GM23338 (cell line): ENCODE measurements around the gene KIF4B.

Experiments
- CTCF ChIP-seq, 2 experiments: fragments of 200-600 bp in 1 of 2; sonication (generic) in 1 of 2; conservative IDR thresholded peaks; 2 replicates each; pipeline versions ENCODE4 v1.5.1 to v1.6.1; 2016 to 2017; ENCODE audit warnings: antibody characterized with exemption in 2 of 2, low read depth in 2 of 2, mild to moderate bottlenecking in 2 of 2, moderate library complexity in 1 of 2
- EZH2 ChIP-seq: fragments of 200-600 bp; sonication (generic); IDR thresholded peaks from one replicate; pipeline ENCODE4 v1.8.0; 2017; ENCODE audit warnings: antibody characterized with exemption, mild to moderate bottlenecking, low read depth; ENCODE audit not compliant: unreplicated experiment
- EZH2phosphoT487 ChIP-seq: fragments of 200-600 bp; sonication (generic); IDR thresholded peaks from one replicate; pipeline ENCODE4 v1.8.1; 2018; ENCODE audit warnings: antibody characterized with exemption; ENCODE audit not compliant: unreplicated experiment
- NANOG ChIP-seq: IDR thresholded peaks from 2 replicates; pipeline ENCODE4 v1.6.1; 2016; ENCODE audit warnings: antibody characterized with exemption, borderline replicate concordance
- POLR2AphosphoS5 ChIP-seq: IDR thresholded peaks from 2 replicates; pipeline ENCODE4 v1.6.1; 2016; ENCODE audit warnings: antibody characterized with exemption, low read depth
- TF ChIP-seq, protein P1 (sequence below): IDR thresholded peaks from one replicate; pipeline ENCODE4 v1.6.1; 2018; ENCODE audit warnings: antibody characterized with exemption; ENCODE audit not compliant: unreplicated experiment

DNA sequence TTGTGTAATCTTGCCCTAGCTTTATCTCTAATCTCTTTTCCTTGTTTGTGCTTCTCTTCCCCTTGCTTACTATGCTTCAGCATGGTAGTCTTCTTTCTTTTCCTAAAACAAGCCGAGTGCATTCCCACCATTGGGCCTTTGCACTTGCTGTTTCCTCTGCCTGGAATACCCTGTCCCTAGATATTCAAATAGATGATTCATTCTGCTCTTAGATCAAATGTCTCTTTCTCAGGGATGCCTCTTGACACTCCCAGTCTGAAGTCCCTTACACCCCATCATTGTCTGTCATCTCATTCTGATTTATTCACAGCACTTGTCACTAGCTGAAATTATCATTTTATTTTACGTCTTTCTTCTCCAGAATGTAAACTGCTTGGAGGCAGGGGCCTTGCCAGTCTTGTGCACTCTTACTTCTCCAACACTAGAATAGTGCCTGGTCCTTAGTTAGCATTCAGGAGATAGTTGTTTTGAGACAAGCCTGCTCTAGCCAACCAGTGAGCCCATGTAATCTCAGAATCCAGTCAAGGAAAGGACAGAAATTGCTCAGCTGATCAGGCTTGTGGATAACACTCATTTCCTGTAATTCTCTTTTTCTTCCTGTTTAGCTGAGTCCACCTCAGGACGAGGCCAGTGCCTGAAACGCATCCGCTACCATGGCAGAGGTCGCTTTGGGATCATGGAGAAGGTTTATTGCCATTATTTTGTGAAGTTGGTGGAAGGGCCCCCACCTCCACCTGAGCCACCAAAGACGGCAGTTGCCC, 47.3 kb upstream of the KIF4B start:
- TF ChIP-seq NANOG = no peak
- TF ChIP-seq, protein P1, sequence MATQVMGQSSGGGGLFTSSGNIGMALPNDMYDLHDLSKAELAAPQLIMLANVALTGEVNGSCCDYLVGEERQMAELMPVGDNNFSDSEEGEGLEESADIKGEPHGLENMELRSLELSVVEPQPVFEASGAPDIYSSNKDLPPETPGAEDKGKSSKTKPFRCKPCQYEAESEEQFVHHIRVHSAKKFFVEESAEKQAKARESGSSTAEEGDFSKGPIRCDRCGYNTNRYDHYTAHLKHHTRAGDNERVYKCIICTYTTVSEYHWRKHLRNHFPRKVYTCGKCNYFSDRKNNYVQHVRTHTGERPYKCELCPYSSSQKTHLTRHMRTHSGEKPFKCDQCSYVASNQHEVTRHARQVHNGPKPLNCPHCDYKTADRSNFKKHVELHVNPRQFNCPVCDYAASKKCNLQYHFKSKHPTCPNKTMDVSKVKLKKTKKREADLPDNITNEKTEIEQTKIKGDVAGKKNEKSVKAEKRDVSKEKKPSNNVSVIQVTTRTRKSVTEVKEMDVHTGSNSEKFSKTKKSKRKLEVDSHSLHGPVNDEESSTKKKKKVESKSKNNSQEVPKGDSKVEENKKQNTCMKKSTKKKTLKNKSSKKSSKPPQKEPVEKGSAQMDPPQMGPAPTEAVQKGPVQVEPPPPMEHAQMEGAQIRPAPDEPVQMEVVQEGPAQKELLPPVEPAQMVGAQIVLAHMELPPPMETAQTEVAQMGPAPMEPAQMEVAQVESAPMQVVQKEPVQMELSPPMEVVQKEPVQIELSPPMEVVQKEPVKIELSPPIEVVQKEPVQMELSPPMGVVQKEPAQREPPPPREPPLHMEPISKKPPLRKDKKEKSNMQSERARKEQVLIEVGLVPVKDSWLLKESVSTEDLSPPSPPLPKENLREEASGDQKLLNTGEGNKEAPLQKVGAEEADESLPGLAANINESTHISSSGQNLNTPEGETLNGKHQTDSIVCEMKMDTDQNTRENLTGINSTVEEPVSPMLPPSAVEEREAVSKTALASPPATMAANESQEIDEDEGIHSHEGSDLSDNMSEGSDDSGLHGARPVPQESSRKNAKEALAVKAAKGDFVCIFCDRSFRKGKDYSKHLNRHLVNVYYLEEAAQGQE = no peak
- TF ChIP-seq EZH2 = no peak
- no peak for TF ChIP-seq POLR2AphosphoS5
- no peak for TF ChIP-seq CTCF (conservative IDR thresholded peaks at IDR 0.05; ENCODE audit: low read depth in 2 of 2)
- TF ChIP-seq EZH2phosphoT487 = no peak
